ENCODE results near the gene SPATS2L. TPM values are rescaled to one million over a fixed set of nuclear protein-coding genes. Genes with fewer than 3 reads are reported as not detected.

SPATS2L gene
- total RNA-seq, 2 donors from 2014 or later, result 40.3 to 89.9 TPM

DNA sequence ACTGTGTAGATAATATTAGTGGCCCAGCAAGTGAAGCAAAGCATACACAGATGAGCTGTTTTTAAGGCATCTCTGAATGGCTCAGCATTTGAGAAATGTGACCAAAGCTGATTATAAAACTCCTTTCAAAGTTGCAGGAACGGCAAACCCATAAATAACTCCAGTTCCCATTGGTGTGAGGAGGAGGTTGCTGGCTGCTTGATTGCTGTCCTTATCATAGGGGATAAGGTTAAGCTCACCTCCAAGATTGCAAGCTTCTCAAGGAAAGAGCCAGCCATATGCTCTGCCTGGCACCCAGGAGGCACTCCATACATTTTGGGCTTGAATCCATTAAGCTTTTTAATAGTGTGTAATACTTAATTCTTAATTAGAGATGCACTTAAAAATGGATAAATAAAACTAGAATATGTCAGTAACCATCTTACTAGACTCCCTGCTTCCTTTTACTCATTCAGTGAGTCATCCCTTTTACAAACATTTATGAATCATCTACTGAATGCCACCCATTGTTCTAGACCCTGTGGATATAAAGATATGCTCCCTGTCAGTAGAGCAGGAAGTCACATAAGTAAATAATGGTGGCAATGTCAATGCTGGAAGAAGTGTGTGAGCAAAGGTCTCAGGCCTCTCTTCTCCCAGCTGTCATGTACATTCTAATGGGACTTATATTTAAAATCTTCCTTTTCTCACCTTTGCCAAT lies 99.3 kb downstream of the SPATS2L start:
- Mint-ChIP-seq H3K36me3 (ENCODE audit: low read depth) (peaks cover 29% of the 10 kb centered on the region), H3K9me3 (no peaks in the 10 kb centered on the region), H3K27me3 (ENCODE audit: insufficient read depth) (no peaks in the 10 kb centered on the region), H3K27ac (peak overlapping the region; percentile 77), H3K4me3 (no peak overlapping the region), H3K4me1 (peaks cover 36% of the 10 kb centered on the region)
- Histone ChIP-seq H3K9me3 (ENCODE audit: control insufficient read depth, low read length) (no peaks in the 10 kb centered on the region), H3K36me3 (ENCODE audit: control insufficient read depth, insufficient read depth, low read length) (peaks cover 4% of the 10 kb centered on the region), H3K27me3 (ENCODE audit: control insufficient read depth, insufficient read depth, low read length, poor library complexity, severe bottlenecking) (no peaks in the 10 kb centered on the region), H3K4me3 (ENCODE audit: low read length) (peak overlapping the region; percentile 67), H3K27ac (ENCODE audit: low read depth, low read length) (no peak overlapping the region), H3K9ac (ENCODE audit: extremely low read depth, low read length, poor library complexity, severe bottlenecking) (no peak overlapping the region), H3K4me1 (ENCODE audit: control insufficient read depth, insufficient read depth, low read length) (peaks cover 10% of the 10 kb centered on the region)
- DNase-seq, result no peak
- TF ChIP-seq, protein P1, sequence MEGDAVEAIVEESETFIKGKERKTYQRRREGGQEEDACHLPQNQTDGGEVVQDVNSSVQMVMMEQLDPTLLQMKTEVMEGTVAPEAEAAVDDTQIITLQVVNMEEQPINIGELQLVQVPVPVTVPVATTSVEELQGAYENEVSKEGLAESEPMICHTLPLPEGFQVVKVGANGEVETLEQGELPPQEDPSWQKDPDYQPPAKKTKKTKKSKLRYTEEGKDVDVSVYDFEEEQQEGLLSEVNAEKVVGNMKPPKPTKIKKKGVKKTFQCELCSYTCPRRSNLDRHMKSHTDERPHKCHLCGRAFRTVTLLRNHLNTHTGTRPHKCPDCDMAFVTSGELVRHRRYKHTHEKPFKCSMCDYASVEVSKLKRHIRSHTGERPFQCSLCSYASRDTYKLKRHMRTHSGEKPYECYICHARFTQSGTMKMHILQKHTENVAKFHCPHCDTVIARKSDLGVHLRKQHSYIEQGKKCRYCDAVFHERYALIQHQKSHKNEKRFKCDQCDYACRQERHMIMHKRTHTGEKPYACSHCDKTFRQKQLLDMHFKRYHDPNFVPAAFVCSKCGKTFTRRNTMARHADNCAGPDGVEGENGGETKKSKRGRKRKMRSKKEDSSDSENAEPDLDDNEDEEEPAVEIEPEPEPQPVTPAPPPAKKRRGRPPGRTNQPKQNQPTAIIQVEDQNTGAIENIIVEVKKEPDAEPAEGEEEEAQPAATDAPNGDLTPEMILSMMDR (conservative IDR thresholded peaks at IDR 0.05), result no peak
- 73% methylated on average over 1 of the region's 1 CpG; no CpG with 5 or more reads in 1 of the 2 experiments for WGBS, 2 experiments (ENCODE audit: insufficient coverage in 1 of 2, insufficient read length in 1 of 2)

DNA sequence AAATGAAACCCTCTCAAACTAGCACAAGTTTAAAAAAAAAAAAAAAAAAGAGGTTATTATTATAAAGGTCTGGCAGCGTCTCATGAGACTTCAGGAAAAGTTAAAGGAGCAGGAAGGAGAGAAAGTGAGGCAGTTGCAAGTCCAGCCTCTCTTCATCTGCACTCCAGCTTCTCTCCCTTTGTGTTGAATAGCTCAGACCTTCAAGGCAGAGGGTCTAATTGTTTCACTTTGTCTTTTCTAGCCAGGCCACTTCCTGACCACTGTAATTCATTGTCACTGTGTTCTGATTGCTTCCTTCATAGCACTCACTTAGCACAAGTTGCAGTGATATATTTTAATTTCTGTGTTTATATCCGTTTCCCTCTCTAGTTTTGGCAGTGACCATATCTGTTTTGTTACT lies 99.9 kb downstream of the SPATS2L start:
- Histone ChIP-seq H3K27ac (ENCODE audit: low read depth, low read length) (no peak overlapping the region), H3K9ac (ENCODE audit: extremely low read depth, low read length, poor library complexity, severe bottlenecking) (no peak overlapping the region), H3K36me3 (ENCODE audit: control insufficient read depth, insufficient read depth, low read length) (peaks cover 4% of the 10 kb centered on the region), H3K27me3 (ENCODE audit: control insufficient read depth, insufficient read depth, low read length, poor library complexity, severe bottlenecking) (no peaks in the 10 kb centered on the region), H3K9me3 (ENCODE audit: control insufficient read depth, low read length) (no peaks in the 10 kb centered on the region), H3K4me1 (ENCODE audit: control insufficient read depth, insufficient read depth, low read length) (peaks cover 10% of the 10 kb centered on the region), H3K4me3 (ENCODE audit: low read length) (peak overlapping the region; percentile 21)
- H3K9me3 Mint-ChIP-seq, result no peaks in the 10 kb centered on the region
- H3K4me3 Mint-ChIP-seq, result no peak overlapping the region
- peaks cover 26% of the 10 kb centered on the region for H3K36me3 Mint-ChIP-seq (ENCODE audit: low read depth)
- WGBS, 2 experiments (ENCODE audit: insufficient coverage in 1 of 2, insufficient read length in 1 of 2), result 67 to 98% methylated on average over 1 to 2 of the region's 2 CpGs
- no peak overlapping the region for H3K27ac Mint-ChIP-seq
- no peak for DNase-seq
- H3K4me1 Mint-ChIP-seq, result peaks cover 40% of the 10 kb centered on the region
- TF ChIP-seq, protein P1 (conservative IDR thresholded peaks at IDR 0.05), result no peak
- no peaks in the 10 kb centered on the region for H3K27me3 Mint-ChIP-seq (ENCODE audit: insufficient read depth)

DNA sequence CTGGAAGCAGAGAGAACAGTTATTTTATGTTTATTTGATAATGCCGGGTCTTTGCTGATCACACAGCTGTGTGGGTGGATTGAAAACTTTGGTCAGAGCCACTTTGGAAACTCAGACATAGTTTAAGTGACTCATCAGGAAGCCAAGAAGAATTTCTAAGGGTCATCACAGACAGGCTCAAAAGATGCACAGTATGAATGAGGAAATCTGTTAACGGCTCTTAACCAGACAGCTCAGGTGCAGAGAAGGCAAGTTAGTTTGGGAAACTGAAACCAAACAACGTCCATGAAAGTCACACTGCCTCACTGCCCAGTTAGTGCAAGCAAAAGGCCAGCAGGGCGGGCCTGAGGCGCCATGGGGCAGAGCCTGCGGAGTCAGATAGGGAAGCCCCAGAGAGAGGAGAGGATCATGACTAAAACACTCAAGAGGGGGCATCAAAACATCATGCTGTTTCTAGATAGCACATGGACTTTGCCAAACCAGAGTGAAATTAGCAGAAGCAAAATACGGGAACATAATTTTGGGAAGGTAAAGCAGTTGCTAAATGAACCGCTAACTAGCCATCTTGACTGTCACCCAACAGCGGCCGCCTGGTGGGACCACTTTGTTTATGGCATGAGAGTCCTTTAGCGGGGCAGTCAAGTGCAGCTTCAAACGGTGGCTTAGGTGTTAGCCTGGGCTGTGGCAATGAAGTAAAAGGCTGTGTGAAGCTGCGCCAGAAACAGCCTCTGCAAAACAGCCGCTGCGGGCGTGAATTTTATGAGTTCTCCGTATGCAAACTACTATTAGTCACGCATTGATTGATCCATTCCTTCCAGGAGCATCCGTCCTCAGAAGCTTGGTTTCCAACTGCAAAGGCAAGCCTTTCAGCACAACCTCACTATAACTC lies 102.2 kb downstream of the SPATS2L start:
- TF ChIP-seq, protein P1 (conservative IDR thresholded peaks at IDR 0.05), result no peak
- peak; percentile 59 for DNase-seq
- Histone ChIP-seq H3K4me3 (ENCODE audit: low read length) (no peak overlapping the region), H3K9ac (ENCODE audit: extremely low read depth, low read length, poor library complexity, severe bottlenecking) (no peak overlapping the region), H3K9me3 (ENCODE audit: control insufficient read depth, low read length) (no peaks in the 10 kb centered on the region), H3K4me1 (ENCODE audit: control insufficient read depth, insufficient read depth, low read length) (peaks cover 10% of the 10 kb centered on the region), H3K27ac (ENCODE audit: low read depth, low read length) (no peak overlapping the region), H3K27me3 (ENCODE audit: control insufficient read depth, insufficient read depth, low read length, poor library complexity, severe bottlenecking) (no peaks in the 10 kb centered on the region), H3K36me3 (ENCODE audit: control insufficient read depth, insufficient read depth, low read length) (peaks cover 13% of the 10 kb centered on the region)
- 86 to 91% methylated on average over 19 of the region's 19 CpGs for WGBS, 2 experiments (ENCODE audit: insufficient coverage in 1 of 2, insufficient read length in 1 of 2)
- H3K36me3 Mint-ChIP-seq (ENCODE audit: low read depth), result peaks cover 24% of the 10 kb centered on the region
- H3K27me3 Mint-ChIP-seq (ENCODE audit: insufficient read depth), result no peaks in the 10 kb centered on the region
- H3K4me1 Mint-ChIP-seq, result peaks cover 48% of the 10 kb centered on the region
- H3K4me3 Mint-ChIP-seq, result no peak overlapping the region
- H3K9me3 Mint-ChIP-seq, result no peaks in the 10 kb centered on the region
- H3K27ac Mint-ChIP-seq, result peak overlapping the region; percentile 33

Measured in endodermal cell (in vitro differentiated cells).